Effector memory CD8-positive, alpha-beta T cell (primary cell): ENCODE results near the gene TUT1.
"Not testable (repeated sequence)": the region's sequence is repeated elsewhere in the genome, so short reads cannot be mapped to it uniquely, and the experiment has no call there.

Source experiments
- ATAC-seq: fragments of 150-1000 bp; cut with Tn5 transposase; replicated peaks from 2 replicates; pipeline ENCODE4 v1.10.0; 2021; ENCODE audit warnings: mild to moderate bottlenecking, moderate library complexity
- DNase-seq, 3 experiments: peaks; one replicate each; pipeline ENCODE4 v3.0.0; 2021
- H3K27ac Mint-ChIP-seq, 2 donors: one replicate each; pipeline ENCODE4 v1.8.0; 2022; ENCODE audit warnings: mild to moderate bottlenecking in 2 of 2, mixed read lengths in 2 of 2, moderate library complexity in 2 of 2
- H3K27me3 Mint-ChIP-seq, 2 donors: one replicate each; pipeline ENCODE4 v1.8.0; 2022; ENCODE audit warnings: mixed read lengths in 2 of 2
- H3K36me3 Mint-ChIP-seq: one replicate; pipeline ENCODE4 v1.8.0; 2022; ENCODE audit warnings: mild to moderate bottlenecking, moderate library complexity, mixed read lengths; ENCODE audit not compliant: insufficient read depth
- H3K4me1 Mint-ChIP-seq, 2 donors: one replicate each; pipeline ENCODE4 v1.8.0; 2022; ENCODE audit warnings: low read depth in 2 of 2, mixed read lengths in 2 of 2
- H3K4me3 Mint-ChIP-seq, 2 donors: one replicate each; pipeline ENCODE4 v1.8.0; 2022; ENCODE audit warnings: mild to moderate bottlenecking in 2 of 2, mixed read lengths in 2 of 2, moderate library complexity in 2 of 2
- H3K9me3 Mint-ChIP-seq, 2 donors: one replicate each; pipeline ENCODE4 v1.8.0; 2022; ENCODE audit warnings: mixed read lengths in 2 of 2

TUT1 gene

DNA sequence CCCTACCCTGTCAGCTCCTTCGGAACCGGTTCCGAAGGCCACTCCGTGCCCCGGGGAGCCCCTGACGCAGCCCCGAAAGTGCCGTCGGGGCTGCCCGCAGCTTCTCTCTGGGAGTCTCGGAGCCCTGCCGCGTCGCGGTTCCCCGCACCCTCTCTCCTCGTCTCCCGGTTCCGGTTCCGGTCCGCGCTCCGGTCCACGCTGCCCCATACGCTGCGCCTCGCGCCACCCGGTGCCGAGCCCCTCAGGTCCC lies 9.7 kb upstream of the TUT1 start:
- H3K27me3 Mint-ChIP-seq, result no peaks in the 10 kb centered on the region
- peak overlapping the region; percentile 92 to 93 for H3K27ac Mint-ChIP-seq
- H3K36me3 Mint-ChIP-seq, result peaks cover 68% of the 10 kb centered on the region
- no peak for ATAC-seq
- H3K4me1 Mint-ChIP-seq, result peaks cover 47 to 56% of the 10 kb centered on the region in 2 donors
- peak overlapping the region; percentile 95 to 98 for H3K4me3 Mint-ChIP-seq
- no peaks in the 10 kb centered on the region for H3K9me3 Mint-ChIP-seq
- peak in 1 of 3 experiments; percentile 18 for DNase-seq

DNA sequence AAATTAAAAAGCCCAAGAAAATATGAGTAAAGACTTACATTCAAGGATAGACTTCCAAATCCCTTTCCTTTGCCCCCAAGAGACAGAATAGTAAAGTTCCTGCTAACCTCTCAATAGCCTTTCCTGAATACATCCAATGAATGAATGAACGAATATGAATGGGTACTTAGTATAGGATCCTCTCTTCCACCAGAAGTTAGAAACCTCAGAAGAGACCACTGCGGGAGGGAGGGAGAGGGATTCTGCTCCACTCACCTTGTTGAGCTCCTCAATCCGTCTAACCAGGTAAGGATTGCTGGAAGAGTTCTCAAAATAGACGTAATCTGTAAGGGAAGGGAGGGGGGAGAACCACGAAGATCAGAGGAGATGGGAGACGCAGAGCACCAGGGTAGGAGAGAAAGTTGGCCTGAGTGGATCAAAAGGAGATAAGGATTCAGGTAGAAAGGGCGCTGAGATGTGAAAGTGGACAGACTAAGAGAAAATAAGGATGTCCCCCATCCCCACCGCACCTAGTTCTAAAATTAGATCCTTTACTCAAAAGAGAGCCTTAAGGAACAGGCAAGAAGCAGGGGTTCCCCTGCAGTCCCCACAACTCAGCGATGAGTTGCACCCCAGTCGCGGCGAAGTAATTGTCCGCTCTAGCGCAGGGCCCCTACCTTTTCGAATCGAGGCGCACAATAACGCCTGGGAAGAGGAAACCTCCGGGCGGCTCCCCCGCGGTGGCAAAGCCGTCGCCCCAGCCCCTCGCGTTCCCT lies 9.2 kb upstream of the TUT1 start:
- Mint-ChIP-seq H3K36me3 (peaks cover 70% of the 10 kb centered on the region), H3K27ac (peak overlapping the region; percentile 92 to 93), H3K9me3 (no peaks in the 10 kb centered on the region), H3K4me1 (peaks cover 47 to 56% of the 10 kb centered on the region in 2 donors), H3K27me3 (no peaks in the 10 kb centered on the region), H3K4me3 (peak overlapping the region; percentile 95 to 98)
- no peak for ATAC-seq
- no peak for DNase-seq

DNA sequence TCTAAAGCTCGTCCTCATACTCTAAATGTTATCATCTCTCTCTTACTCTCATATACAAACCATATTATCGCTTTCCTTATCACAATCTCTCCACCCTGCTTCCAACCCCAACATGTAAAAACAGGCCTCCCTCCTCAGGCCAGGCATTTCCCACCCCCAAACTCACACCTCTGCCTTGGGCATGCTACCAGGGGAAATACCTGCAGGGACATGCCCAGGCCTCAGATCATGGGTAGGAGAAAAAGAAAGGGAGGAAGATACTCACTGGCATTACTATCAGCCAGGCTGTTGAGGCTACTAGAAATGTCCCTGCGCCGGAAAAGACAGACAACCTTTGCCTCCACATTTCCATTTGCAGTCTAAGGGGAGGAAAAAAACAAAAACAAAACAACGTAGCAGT lies 8.6 kb upstream of the TUT1 start:
- Mint-ChIP-seq H3K36me3 (peaks cover 70% of the 10 kb centered on the region), H3K9me3 (no peaks in the 10 kb centered on the region), H3K4me3 (peak overlapping the region; percentile 95 to 98), H3K4me1 (peaks cover 45 to 52% of the 10 kb centered on the region in 2 donors), H3K27ac (peak overlapping the region; percentile 92 to 93), H3K27me3 (no peaks in the 10 kb centered on the region)
- ATAC-seq, result no peak
- DNase-seq, result no peak

DNA sequence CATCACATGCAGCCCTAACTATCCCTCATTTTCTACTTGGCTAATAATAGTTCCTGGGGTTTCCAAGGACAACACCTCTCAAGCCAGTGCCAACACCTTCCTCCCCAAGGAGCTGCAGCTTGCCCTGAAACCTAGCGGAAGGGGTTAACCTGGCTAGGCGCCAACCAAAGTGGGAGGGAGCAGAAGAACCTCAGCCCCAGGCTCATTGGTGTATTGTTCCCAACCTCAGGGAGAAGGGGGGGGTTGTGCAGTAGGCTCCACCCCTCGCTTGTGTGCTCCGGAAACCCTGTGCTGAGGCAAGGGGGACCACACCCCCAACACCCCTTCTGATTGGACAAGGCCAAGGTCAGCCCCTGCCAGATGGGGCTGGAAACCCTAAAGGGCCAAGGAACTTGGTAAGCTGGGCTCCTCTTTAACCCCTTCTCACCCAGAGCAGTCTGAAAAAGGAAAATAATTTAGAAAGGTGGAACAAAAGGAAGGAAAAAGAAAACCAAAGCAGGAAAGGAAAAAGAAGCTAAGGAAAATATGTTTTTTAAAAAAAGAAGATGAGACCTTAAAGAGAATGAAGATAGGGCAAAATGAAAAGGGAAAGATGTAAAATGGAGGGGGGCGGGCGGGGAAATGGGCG lies 7.9 kb upstream of the TUT1 start:
- H3K9me3 Mint-ChIP-seq, result no peaks in the 10 kb centered on the region
- peak; percentile 93 to 96 (median 93) for DNase-seq
- H3K27ac Mint-ChIP-seq, result peak overlapping the region; percentile 92 to 93
- ATAC-seq, result peak; percentile 74
- H3K36me3 Mint-ChIP-seq, result peaks cover 73% of the 10 kb centered on the region
- peak overlapping the region; percentile 95 to 98 for H3K4me3 Mint-ChIP-seq
- peaks cover 45 to 51% of the 10 kb centered on the region in 2 donors for H3K4me1 Mint-ChIP-seq
- H3K27me3 Mint-ChIP-seq, result no peaks in the 10 kb centered on the region

DNA sequence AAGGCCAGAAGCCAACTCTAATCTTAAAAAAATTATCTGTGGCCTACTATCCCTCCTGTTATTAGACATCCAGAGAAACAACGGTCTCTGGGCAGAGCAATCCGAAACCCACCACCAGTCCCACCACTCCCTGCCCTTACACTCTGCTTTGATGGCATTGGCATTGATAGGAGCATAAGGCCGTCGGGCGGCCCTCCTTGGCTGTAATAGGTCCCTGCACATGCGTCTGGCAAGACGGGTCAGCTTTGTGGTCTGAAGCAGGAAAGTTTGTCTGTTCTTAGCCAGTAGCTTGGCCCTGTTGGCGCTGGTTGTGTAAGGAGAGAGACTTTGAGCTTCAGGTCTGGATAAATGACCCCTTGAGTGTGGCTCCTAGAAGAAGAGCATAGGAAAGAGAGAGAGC lies 3.8 kb upstream of the TUT1 start:
- Mint-ChIP-seq H3K27ac (no peak overlapping the region), H3K36me3 (peaks cover 88% of the 10 kb centered on the region), H3K4me3 (no peak overlapping the region), H3K4me1 (peaks cover 55 to 65% of the 10 kb centered on the region in 2 donors), H3K27me3 (no peaks in the 10 kb centered on the region), H3K9me3 (no peaks in the 10 kb centered on the region)
- DNase-seq (no peak), ATAC-seq (no peak)

DNA sequence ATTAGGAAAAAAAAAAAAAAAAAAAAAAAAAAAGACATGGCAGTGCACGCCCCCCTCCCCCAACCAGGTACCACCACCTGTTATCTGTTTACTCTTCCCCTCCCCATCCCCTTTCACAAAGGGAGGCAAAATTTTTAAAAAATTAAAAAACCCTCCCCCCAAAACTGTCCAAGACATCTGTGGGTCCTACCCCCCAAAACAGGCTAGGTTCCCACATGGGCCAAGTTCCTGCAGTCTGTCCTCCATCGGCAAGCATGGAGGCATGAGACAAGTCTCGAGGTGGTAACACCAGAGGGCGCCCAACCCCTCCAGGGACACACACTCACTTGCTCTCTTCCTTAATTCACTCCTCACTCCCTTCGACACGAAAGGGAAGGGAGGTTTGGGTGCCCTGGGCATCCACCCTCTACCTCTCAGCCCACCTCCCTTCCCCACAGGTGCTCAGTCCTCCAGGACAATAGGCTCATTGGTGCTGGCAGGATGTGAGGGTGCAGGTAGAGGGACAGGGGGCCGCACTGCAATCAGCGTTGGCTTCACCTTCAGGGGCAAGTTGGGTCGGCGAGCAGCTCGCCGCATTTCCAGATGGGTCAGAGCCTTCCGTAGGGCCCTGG lies 2.2 kb upstream of the TUT1 start:
- DNase-seq, result peak; percentile 73 to 76 (median 75)
- Mint-ChIP-seq H3K27me3 (no peaks in the 10 kb centered on the region), H3K36me3 (peaks cover 85% of the 10 kb centered on the region), H3K9me3 (no peaks in the 10 kb centered on the region), H3K4me3 (peak overlapping the region; percentile 77 to 80), H3K27ac (peak overlapping the region; percentile 98 to 99), H3K4me1 (peaks cover 41 to 49% of the 10 kb centered on the region in 2 donors)
- peak; percentile 12 for ATAC-seq

DNA sequence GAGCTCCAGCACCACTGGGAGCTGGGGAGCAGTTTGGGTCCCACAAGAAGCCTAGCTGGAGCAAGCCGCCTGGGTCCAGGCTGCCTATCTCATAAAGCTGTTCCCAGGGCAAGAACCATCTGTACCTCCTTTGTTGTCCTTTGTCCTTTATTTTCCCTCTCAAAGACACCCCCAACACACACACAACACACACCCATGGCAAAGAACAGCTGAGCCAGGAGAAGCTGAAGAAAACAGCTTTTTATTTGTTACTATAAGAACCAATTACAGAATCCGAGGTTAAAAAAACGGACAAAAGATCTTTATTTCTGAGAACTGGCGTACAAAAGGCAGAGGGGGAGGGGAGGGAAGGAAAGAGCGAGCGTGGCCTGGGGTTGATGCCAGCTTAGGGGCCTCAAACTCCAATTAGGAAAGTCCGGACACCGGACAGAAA lies 1.7 kb upstream of the TUT1 start:
- peaks cover 80% of the 10 kb centered on the region for H3K36me3 Mint-ChIP-seq
- DNase-seq (no peak), ATAC-seq (no peak)
- no peaks in the 10 kb centered on the region for H3K27me3 Mint-ChIP-seq
- peak overlapping the region; percentile 80 to 92 for H3K4me3 Mint-ChIP-seq
- peak overlapping the region; percentile 98 to 99 for H3K27ac Mint-ChIP-seq
- no peaks in the 10 kb centered on the region for H3K9me3 Mint-ChIP-seq
- peaks cover 37 to 44% of the 10 kb centered on the region in 2 donors for H3K4me1 Mint-ChIP-seq

DNA sequence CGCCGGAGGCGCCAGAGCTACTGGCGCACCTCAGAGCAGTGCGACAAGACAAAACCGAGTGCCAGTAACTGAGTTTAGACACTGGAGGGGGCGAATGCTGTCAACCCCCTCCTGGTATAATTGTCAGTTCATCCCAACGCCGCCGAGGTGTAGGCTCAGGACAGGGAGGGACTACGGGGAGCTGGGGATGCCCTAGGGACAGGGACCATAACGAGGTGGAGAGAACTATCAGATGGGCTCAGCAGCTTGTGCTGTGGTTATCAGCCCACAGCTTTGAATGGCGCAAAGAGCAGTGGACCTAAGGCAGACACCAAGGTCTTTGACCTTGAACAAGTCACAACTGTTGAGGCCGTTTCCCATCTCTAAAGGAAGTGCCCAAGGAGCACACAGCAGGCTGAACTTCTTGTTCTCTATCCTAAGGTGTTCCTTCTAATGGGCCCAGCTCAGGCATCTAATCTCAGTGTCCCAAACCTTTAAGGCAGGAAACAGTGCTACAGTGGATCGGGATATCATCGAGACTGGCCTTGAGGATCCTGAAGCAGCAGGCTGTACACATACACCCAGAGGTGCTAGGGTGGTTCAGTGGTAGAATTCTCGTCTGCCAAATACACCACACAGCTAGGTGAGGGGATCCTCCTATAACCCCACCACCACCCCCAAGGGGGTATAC lies 958 bp upstream of the TUT1 start:
- Mint-ChIP-seq H3K27me3 (no peaks in the 10 kb centered on the region), H3K4me3 (peak overlapping the region; percentile 92 to 97), H3K4me1 (peaks cover 32 to 36% of the 10 kb centered on the region in 2 donors), H3K27ac (peak overlapping the region; percentile 98 to 99), H3K9me3 (no peaks in the 10 kb centered on the region), H3K36me3 (peaks cover 76% of the 10 kb centered on the region)
- ATAC-seq (no peak), DNase-seq (no peak)

DNA sequence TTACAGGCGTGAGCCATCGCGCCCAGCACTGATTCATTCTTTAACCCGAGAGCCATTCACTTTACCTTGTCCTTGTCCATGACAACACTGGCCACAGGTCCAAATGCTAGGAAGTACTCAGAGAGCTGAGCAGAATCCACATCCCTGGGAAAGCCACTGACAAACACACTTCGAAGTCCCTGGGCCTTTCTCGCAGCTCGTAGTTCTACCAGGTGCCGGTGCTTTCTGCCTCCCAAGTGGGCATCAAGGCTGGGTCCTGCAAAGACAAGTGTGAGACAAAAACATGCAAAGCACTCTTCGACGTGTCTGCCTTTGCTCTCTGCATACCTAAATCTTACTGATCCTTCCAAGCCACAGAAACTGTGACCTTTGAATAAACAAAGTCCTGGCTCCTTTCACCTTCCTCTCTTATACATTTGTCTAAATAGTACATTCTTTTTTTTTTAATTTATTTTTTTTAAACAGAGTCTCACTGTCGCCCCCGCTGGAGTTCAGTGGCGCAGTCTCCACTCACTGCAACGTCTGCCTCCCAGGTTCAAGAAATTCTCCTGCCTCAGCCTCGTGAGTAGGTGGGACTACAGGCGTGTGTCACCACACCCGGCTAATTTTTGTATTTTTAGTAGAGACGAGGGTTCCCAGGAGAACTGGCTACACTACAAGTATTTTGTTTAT lies 2.2 kb downstream of the TUT1 start:
- H3K36me3 Mint-ChIP-seq, result peaks cover 64% of the 10 kb centered on the region
- DNase-seq, result no peak
- H3K4me3 Mint-ChIP-seq, result peak overlapping the region in 1 of 2 donors; percentile 97
- no peak overlapping the region for H3K27ac Mint-ChIP-seq
- no peaks in the 10 kb centered on the region for H3K27me3 Mint-ChIP-seq
- no peak for ATAC-seq
- peaks cover 29 to 33% of the 10 kb centered on the region in 2 donors for H3K4me1 Mint-ChIP-seq
- H3K9me3 Mint-ChIP-seq, result no peaks in the 10 kb centered on the region

DNA sequence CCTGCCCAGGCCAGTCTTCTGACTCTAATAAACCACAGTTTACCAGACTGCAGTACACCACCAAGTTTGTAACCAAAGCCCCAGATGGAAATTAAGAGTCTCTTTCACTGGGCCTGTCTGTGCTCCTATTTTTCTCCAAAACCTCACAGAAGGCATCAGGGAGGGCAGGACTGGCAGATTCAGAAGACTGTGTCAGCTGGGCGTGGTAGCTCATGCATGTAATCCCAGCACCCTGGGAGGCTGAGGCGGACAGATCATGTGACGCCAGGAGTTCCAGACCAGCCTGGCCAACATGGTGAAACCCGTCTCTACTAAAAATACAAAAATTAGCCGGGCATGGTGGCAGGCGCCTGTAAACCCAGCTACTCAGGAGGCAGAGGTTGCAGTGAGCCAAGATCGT lies 6.0 kb downstream of the TUT1 start:
- H3K4me3 Mint-ChIP-seq, H3K9me3 Mint-ChIP-seq, ATAC-seq, H3K27me3 Mint-ChIP-seq, DNase-seq, H3K4me1 Mint-ChIP-seq, H3K27ac Mint-ChIP-seq: not testable (repeated sequence)
- H3K36me3 Mint-ChIP-seq, result peaks cover 42% of the 10 kb centered on the region

DNA sequence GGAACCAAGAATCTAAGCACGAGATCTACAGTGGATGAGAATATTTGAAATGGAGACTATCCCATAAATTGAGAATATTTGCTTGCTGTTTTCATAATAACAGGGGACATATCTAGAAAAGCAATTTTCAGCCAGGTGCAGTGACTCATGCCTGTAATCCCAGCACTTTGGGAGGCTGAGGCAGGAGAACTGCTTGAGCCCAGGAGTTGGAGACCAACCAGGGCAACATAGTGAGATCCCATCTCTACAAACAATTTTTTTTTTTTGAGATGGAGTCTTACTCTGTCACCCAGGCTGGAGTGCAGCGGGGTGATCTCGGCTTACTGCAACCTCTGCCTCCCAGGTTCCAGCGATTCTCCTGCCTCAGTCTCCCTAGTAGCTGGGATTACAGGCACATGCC lies 9.6 kb downstream of the TUT1 start:
- not testable (repeated sequence) for H3K9me3 Mint-ChIP-seq, H3K4me1 Mint-ChIP-seq, H3K4me3 Mint-ChIP-seq, ATAC-seq, H3K27ac Mint-ChIP-seq, H3K27me3 Mint-ChIP-seq, DNase-seq
- H3K36me3 Mint-ChIP-seq, result peaks cover 41% of the 10 kb centered on the region

DNA sequence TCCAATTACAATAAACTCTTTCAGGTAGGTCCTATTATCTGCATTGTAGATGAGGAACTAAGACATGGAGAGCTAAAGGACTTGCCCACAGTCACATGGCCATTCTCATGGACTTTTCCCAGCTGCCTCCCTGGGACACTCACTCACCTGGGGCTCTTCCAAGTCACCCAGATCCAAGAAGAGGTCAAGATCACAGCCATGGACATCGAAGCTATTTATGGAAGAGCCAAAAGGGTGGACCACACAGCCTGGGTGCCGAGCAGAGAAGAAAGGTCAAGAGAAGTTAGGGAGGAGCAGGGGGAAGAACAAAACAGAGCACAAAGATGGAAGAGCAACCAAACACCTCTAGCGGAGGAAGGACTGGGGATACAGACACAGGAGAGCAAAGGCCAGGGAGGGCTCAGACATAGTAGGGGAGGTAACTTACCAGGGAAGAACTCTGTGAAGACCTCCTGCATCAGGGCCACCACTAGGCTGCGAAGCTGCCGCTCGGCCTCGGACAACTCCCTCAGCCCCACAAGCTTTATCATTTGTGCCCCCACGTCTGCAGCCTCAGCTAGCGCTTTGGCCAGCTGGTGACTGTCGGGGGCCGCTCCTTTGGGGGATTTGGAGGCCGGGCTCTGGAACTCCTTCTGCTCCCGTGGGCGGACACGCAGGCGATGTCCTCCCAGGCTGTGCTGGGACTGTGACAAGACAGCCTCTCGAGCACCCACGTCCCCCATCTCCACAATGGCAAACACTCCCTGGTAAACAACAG lies 10.2 kb downstream of the TUT1 start:
- Mint-ChIP-seq H3K27me3 (no peaks in the 10 kb centered on the region), H3K9me3 (no peaks in the 10 kb centered on the region), H3K4me1 (peaks cover 0 to 3% of the 10 kb centered on the region in 2 donors), H3K4me3 (no peak overlapping the region), H3K27ac (no peak overlapping the region), H3K36me3 (peaks cover 41% of the 10 kb centered on the region)
- DNase-seq, result no peak
- ATAC-seq, result no peak
